Measurements from ENCODE around the gene SLC11A1. TPM values are rescaled to one million over a fixed set of nuclear protein-coding genes. Genes with fewer than 3 reads are reported as not detected.

The SLC11A1 gene
- total and polyA plus RNA-seq, 2 donors (not counting 1 experiment from before 2014, with no cell fraction given) = 6.5 to 65.3 TPM

DNA sequence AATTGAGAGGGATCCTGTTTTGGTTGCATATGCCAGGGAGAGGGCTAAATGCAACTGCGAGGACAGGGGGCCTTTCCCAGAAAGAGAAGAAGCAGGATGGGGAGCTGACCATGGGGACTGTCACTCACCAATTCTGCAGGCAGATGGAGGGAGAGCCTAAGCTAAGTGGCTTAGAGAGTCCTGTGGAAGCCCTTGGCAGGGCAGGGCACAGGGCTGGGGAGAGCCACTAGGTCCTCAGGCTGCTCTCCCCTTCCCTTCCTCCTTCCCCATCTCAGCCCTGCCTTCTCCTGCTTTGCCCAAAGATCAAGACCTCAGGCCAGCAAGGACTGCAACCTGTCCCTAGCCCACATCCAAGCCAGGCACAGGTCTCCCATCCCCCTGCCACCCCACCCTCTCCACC lies 49.8 kb upstream of the SLC11A1 start:
- H3K27ac ChIP-seq (ENCODE audit: low read length in 2 of 2) = no peak overlapping the region
- Mint-ChIP-seq H3K4me3 (no peak overlapping the region), H3K27me3 (peaks cover 3% of the 10 kb centered on the region), H3K4me1 (peaks cover 51% of the 10 kb centered on the region), H3K27ac (no peak overlapping the region), H3K9me3 (ENCODE audit: insufficient read depth) (no peaks in the 10 kb centered on the region)
- POLR2A ChIA-PET = interaction anchor here (0.7 kb wide), 1 partner anchor 37 kb away, joined by 3 read pairs; no protein-coding TSS in a partner anchor
- H3K4me2 ChIP-seq (replicated peaks; ENCODE audit: low read depth, low read length, poor library complexity, severe bottlenecking) = no peak overlapping the region
- H3K4me1 ChIP-seq (ENCODE audit: control insufficient read depth in 2 of 2, insufficient read depth in 2 of 2, low read length in 2 of 2) = peaks cover 24 to 38% of the 10 kb centered on the region in 2 donors
- H3K4me3 ChIP-seq (ENCODE audit: control extremely low read depth in 1 of 5, extremely low read depth in 1 of 5, insufficient read depth in 1 of 5, low read depth in 2 of 5, low read length in 4 of 5) = no peak overlapping the region
- 80% methylated on average over 1 of the region's 1 CpG for WGBS (ENCODE audit: insufficient coverage)
- H3K9ac ChIP-seq (ENCODE audit: low read length) = no peak overlapping the region
- DNase-seq (no peak), ATAC-seq (ENCODE audit: low read depth) (no peak)
- H3K79me2 ChIP-seq (ENCODE audit: control insufficient read depth, insufficient read depth, low read length) = no peaks in the 10 kb centered on the region
- no peaks in the 10 kb centered on the region for H3K27me3 ChIP-seq (replicated peaks in 1 of 4; ENCODE audit: control extremely low read depth in 1 of 4, control insufficient read depth in 3 of 4, insufficient read depth in 4 of 4, low read length in 3 of 4)
- intact Hi-C loops (cut with micrococcal nuclease) = no loop called here
- H4K20me1 ChIP-seq (ENCODE audit: control insufficient read depth, insufficient read depth, low read length, poor library complexity, severe bottlenecking) = no peaks in the 10 kb centered on the region
- H3K9me3 ChIP-seq (ENCODE audit: control extremely low read depth in 1 of 3, control insufficient read depth in 2 of 3, insufficient read depth in 1 of 3, low read length in 2 of 3) = peaks cover 0 to 4% (median 0%) of the 10 kb centered on the region in 3 donors
- H3K36me3 ChIP-seq (replicated peaks in 1 of 2; ENCODE audit: control extremely low read depth in 1 of 2, control insufficient read depth in 1 of 2, extremely low read depth in 1 of 2, insufficient read depth in 2 of 2, low read length in 1 of 2) = no peaks in the 10 kb centered on the region
- H2AFZ ChIP-seq (ENCODE audit: insufficient read depth, low read depth, low read length, poor library complexity, severe bottlenecking) = no peak overlapping the region
- TF ChIP-seq EZH2 (IDR thresholded peaks at IDR 0.05; ENCODE audit: borderline replicate concordance, insufficient read depth, low read depth, low read length, poor library complexity, severe bottlenecking) = no peak
- TF ChIP-seq, protein P1, sequence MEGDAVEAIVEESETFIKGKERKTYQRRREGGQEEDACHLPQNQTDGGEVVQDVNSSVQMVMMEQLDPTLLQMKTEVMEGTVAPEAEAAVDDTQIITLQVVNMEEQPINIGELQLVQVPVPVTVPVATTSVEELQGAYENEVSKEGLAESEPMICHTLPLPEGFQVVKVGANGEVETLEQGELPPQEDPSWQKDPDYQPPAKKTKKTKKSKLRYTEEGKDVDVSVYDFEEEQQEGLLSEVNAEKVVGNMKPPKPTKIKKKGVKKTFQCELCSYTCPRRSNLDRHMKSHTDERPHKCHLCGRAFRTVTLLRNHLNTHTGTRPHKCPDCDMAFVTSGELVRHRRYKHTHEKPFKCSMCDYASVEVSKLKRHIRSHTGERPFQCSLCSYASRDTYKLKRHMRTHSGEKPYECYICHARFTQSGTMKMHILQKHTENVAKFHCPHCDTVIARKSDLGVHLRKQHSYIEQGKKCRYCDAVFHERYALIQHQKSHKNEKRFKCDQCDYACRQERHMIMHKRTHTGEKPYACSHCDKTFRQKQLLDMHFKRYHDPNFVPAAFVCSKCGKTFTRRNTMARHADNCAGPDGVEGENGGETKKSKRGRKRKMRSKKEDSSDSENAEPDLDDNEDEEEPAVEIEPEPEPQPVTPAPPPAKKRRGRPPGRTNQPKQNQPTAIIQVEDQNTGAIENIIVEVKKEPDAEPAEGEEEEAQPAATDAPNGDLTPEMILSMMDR (IDR thresholded peaks at IDR 0.05) = no peak
- CTCF ChIA-PET = interaction anchor here (1.5 kb wide), 1 partner anchor 24 kb away, joined by 4 read pairs; the partner anchor contains the start of gene CATIP

DNA sequence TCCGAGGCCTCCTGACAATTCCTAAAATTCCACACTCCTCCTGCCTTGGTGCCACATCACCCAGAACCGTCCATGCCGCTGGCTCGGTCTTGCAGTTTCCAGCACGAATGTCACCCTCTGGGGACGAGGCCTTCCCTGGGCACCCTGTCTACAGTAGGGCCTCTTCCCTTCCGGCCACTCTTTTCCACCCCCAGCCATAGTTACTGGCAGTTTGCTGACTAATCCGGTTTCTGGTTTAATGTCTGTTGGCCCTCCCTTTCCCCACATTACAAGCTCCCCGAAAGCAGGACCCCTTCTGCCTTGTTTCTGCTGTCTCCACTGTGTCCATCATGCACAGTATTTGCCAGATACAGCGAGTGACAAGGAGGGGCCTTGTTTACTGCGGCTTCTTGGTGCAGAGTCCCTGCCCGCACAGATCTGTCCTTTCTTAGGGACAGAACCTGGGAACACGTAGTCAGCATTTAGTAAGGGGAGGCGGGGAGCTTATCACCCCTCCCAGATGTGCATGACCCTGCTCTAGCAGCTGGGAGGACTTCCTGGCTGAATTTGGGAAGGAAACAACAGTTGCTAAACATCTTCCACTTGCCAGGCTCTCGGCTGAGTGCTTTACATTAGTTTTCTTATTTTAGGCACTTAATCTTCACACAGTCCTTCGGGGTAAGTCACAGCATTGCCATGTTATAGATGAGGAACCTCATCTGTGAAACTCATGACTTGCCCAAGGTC lies 49.0 kb upstream of the SLC11A1 start:
- peaks cover 0 to 4% (median 0%) of the 10 kb centered on the region in 3 donors for H3K9me3 ChIP-seq (ENCODE audit: control extremely low read depth in 1 of 3, control insufficient read depth in 2 of 3, insufficient read depth in 1 of 3, low read length in 2 of 3)
- 34% methylated on average over 14 of the region's 16 CpGs for WGBS (ENCODE audit: insufficient coverage)
- peak overlapping the region; percentile 0 for H3K4me2 ChIP-seq (replicated peaks; ENCODE audit: low read depth, low read length, poor library complexity, severe bottlenecking)
- no peak overlapping the region for H3K4me3 ChIP-seq (ENCODE audit: control extremely low read depth in 1 of 5, extremely low read depth in 1 of 5, insufficient read depth in 1 of 5, low read depth in 2 of 5, low read length in 4 of 5)
- peaks cover 24 to 38% of the 10 kb centered on the region in 2 donors for H3K4me1 ChIP-seq (ENCODE audit: control insufficient read depth in 2 of 2, insufficient read depth in 2 of 2, low read length in 2 of 2)
- no peaks in the 10 kb centered on the region for H3K27me3 ChIP-seq (replicated peaks in 1 of 4; ENCODE audit: control extremely low read depth in 1 of 4, control insufficient read depth in 3 of 4, insufficient read depth in 4 of 4, low read length in 3 of 4)
- peak overlapping the region; percentile 44 for H2AFZ ChIP-seq (ENCODE audit: insufficient read depth, low read depth, low read length, poor library complexity, severe bottlenecking)
- no peak for TF ChIP-seq EZH2 (IDR thresholded peaks at IDR 0.05; ENCODE audit: borderline replicate concordance, insufficient read depth, low read depth, low read length, poor library complexity, severe bottlenecking)
- TF ChIP-seq, protein P1 (IDR thresholded peaks at IDR 0.05) = no peak
- no peaks in the 10 kb centered on the region for H3K79me2 ChIP-seq (ENCODE audit: control insufficient read depth, insufficient read depth, low read length)
- H3K4me3 Mint-ChIP-seq = no peak overlapping the region
- ChIA-PET POLR2A (interaction anchor here (0.6 kb wide), 1 partner anchor 68 kb away, joined by 3 read pairs; no protein-coding TSS in a partner anchor), CTCF (interaction anchor here (1.5 kb wide), 1 partner anchor 23 kb away, joined by 4 read pairs; the partner anchor contains the start of gene CATIP)
- H3K4me1 Mint-ChIP-seq = peaks cover 48% of the 10 kb centered on the region
- H3K27ac Mint-ChIP-seq = peak overlapping the region; percentile 38
- H3K27me3 Mint-ChIP-seq = peaks cover 3% of the 10 kb centered on the region
- intact Hi-C loops (cut with micrococcal nuclease) = no loop called here
- no peaks in the 10 kb centered on the region for H3K9me3 Mint-ChIP-seq (ENCODE audit: insufficient read depth)
- no peak overlapping the region for H3K9ac ChIP-seq (ENCODE audit: low read length)
- DNase-seq = no peak
- no peaks in the 10 kb centered on the region for H3K36me3 ChIP-seq (replicated peaks in 1 of 2; ENCODE audit: control extremely low read depth in 1 of 2, control insufficient read depth in 1 of 2, extremely low read depth in 1 of 2, insufficient read depth in 2 of 2, low read length in 1 of 2)
- ATAC-seq (ENCODE audit: low read depth) = no peak
- H3K27ac ChIP-seq (ENCODE audit: low read length in 2 of 2) = no peak overlapping the region
- no peaks in the 10 kb centered on the region for H4K20me1 ChIP-seq (ENCODE audit: control insufficient read depth, insufficient read depth, low read length, poor library complexity, severe bottlenecking)

Data from B cell (primary cell).